SHP77 (cell line): ENCODE measurements around the gene PHLPP1.

Experiments
- DNase-seq, 2 experiments: peaks; one replicate each; lab custom pipeline; 2025; lab: John Stamatoyannopoulos, UW

Gene PHLPP1

GRCh38 chr18:63005306-63005705 is 290.0 kb downstream of the PHLPP1 start:
- DNase-seq, result no peak

- DNase-seq, result no peak
Observed at GRCh38 chr18:63007231-63007630, 291.9 kb downstream of the PHLPP1 start.

GRCh38 chr18:63016270-63016669 is 300.9 kb downstream of the PHLPP1 start:
- DNase-seq, result peak; percentile 35 to 53

GRCh38 chr18:63017076-63017475 is 301.7 kb downstream of the PHLPP1 start:
- no peak for DNase-seq

- DNase-seq, result no peak
Observed at GRCh38 chr18:63017977-63018376, 302.6 kb downstream of the PHLPP1 start.

- no peak for DNase-seq
Observed at GRCh38 chr18:63022429-63023022, 307.2 kb downstream of the PHLPP1 start.

- peak; percentile 68 to 75 for DNase-seq
Observed at GRCh38 chr18:63025251-63026090, 310.1 kb downstream of the PHLPP1 start.

GRCh38 chr18:63028380-63028779 is 313.0 kb downstream of the PHLPP1 start:
- no peak for DNase-seq
